Measurements from ENCODE around the gene NDOR1. TPM values are rescaled to one million over a fixed set of nuclear protein-coding genes. Genes with fewer than 3 reads are reported as not detected.

Gene NDOR1
- total RNA-seq, 4 donors from 2014 or later, result 8.1 to 18.6 (median 11.6) TPM

GRCh38 chr9:137225699-137226331 lies 20.3 kb downstream of the NDOR1 start:
- H3K4me3 ChIP-seq (ENCODE audit: low read depth, poor library complexity, severe bottlenecking), result no peak overlapping the region
- WGBS, 2 donors, result 65 to 69% methylated on average over 4 to 14 of the region's 21 CpGs
- TF ChIP-seq POLR2A (IDR thresholded peaks at IDR 0.05), result no peak
- TF ChIP-seq CTCF (IDR thresholded peaks at IDR 0.05), result no peak
- DNase-seq (ENCODE audit: low spot score in 2 of 2), result no peak
- intact Hi-C loops (cut with DNase I; ENCODE audit: low total_unique reads), result loop anchor here (5.0 kb wide), 1 partner anchor 109 kb away; no protein-coding TSS in a partner anchor

- TF ChIP-seq POLR2A (IDR thresholded peaks at IDR 0.05) (no peak), CTCF (IDR thresholded peaks at IDR 0.05) (no peak)
- WGBS, 2 donors, result 45 to 49% methylated on average over 13 to 17 of the region's 18 CpGs
Observed at GRCh38 chr9:137226338-137227053, 21.0 kb downstream of the NDOR1 start.

DNA sequence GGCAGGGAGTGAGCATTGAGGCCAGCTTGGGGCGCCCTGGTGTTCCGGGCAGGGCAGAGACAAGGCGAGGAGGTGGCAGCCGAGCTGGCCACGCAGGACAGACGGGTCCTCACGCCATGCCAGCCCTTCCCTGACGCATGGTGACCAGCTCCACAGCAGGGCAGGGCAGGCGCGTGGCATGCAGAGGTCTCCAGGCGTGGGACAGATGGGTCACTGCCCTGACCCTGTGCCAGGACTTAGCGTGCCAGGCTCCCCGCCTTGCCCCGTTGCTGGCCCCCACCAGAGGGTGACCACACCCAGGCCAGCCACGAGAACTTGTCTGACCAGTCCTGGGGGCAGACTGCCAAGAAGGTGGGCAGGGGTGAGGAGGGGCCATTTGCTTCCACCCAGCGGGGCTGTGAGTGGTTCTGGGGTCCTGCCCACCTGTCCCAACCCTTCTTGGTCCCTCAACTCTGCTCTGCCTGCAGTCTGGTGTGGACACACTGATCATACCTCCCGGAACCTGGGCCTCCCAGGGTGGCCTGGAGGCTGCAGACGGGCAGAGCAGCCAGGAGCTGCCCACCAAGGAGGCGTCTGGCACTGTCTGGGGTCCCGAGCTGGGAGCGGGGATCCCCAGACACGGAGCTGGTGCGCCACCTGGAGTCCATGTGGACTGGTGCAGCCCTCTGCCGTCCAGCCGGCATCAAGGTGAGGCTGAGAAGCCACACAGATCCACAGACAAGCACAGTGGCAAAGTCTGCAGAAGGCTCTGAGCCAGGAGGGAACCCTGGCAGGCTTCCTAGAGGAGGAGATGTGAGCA lies 21.8 kb downstream of the NDOR1 start, which contains the start of gene RNF224:
Gene RNF224 (plus strand): TSS at position 449 of the 799 bp plus-strand sequence. CDS start 834 bp downstream, outside the sequence.
- no peak for TF ChIP-seq POLR2A (IDR thresholded peaks at IDR 0.05)
- TF ChIP-seq CTCF (IDR thresholded peaks at IDR 0.05), result peak in 1 of 3 donors; percentile 91
- 22 to 24% methylated on average over 17 to 25 of the region's 25 CpGs for WGBS, 2 donors
- peak; percentile 62 to 94 for DNase-seq (ENCODE audit: low spot score in 2 of 2)
- H3K4me3 ChIP-seq (ENCODE audit: low read depth, poor library complexity, severe bottlenecking), result no peak within 1 kb of the TSS
- intact Hi-C loops (cut with DNase I; ENCODE audit: low total_unique reads), result loop anchor here (5.0 kb wide), 1 partner anchor 110 kb away; no protein-coding TSS in a partner anchor

More at GRCh38 chr9:137226338-137227053, 21.0 kb downstream of the NDOR1 start:
- no peak overlapping the region for H3K4me3 ChIP-seq (ENCODE audit: low read depth, poor library complexity, severe bottlenecking)
- intact Hi-C loops (cut with DNase I; ENCODE audit: low total_unique reads), result loop anchor here (5.0 kb wide), 1 partner anchor 109 kb away; no protein-coding TSS in a partner anchor
- no peak for DNase-seq (ENCODE audit: low spot score in 2 of 2)

DNA sequence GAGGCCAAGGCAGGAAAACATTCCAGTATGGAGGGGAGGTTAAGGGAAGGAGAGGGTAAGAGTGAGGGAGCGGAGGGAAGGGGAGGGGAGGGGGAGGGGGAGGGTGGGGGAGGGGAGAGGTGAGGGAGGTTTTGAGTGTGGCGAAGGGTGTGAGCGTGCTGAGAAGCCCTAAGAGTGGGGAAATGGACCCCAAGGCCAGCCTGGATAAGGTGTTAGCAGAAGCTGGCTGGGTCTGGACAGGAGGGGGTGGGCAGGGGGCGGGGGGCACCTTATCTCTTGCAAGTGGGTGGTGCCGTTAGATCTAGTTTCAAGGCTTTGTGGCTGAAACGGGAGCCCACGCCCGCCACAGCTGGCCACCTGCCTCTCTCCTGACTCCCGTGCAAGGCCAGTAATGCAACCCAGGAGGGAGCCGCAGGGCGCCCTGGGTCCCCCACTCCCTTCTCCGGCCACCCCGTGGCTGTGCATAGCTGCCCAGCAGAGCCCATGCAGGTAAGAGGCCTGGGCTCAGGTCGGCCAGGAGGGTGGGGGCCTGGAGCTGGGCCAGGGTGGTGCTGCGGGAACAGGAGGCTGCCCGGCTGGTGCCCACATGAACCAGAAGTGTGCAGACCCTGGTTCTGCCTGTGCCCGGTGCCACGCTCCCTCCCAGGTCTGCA lies 22.5 kb downstream of the NDOR1 start:
- WGBS, 2 donors, result 32 to 39% methylated on average over 15 to 17 of the region's 18 CpGs
- H3K4me3 ChIP-seq (ENCODE audit: low read depth, poor library complexity, severe bottlenecking), result no peak overlapping the region

More for the DNA sequence above, 22.5 kb downstream of the NDOR1 start:
- intact Hi-C loops (cut with DNase I; ENCODE audit: low total_unique reads), result loop anchor here (5.0 kb wide), 1 partner anchor 111 kb away; no protein-coding TSS in a partner anchor
- no peak for TF ChIP-seq CTCF (IDR thresholded peaks at IDR 0.05)
- no peak for TF ChIP-seq POLR2A (IDR thresholded peaks at IDR 0.05)
- DNase-seq (ENCODE audit: low spot score in 2 of 2), result no peak
